GM18868 (cell line): ENCODE measurements around the gene PMM1.
"Not testable (repeated sequence)": the region's sequence is repeated elsewhere in the genome, so short reads cannot be mapped to it uniquely, and the experiment has no call there.

Source experiments
- ATAC-seq: cut with Tn5 transposase; IDR thresholded peaks from one replicate; pipeline ENCODE4 v1.9.1; 2021; ENCODE audit warnings: mild to moderate bottlenecking, moderate library complexity; ENCODE audit not compliant: unreplicated experiment

PMM1 gene

GRCh38 chr22:41589391-41590241 is at the start of gene PMM1:
PMM1 (minus strand) TSS chr22:41589840; CDS start chr22:41589805, 35 bp downstream.
- ATAC-seq = peak; percentile 95

- ATAC-seq = no peak
Observed at GRCh38 chr22:41638748-41639147, 49.1 kb upstream of the PMM1 start.

GRCh38 chr22:41638124-41638523 is 48.5 kb upstream of the PMM1 start:
- ATAC-seq = no peak

GRCh38 chr22:41637623-41638022 is 48.0 kb upstream of the PMM1 start:
- not testable (repeated sequence) for ATAC-seq

GRCh38 chr22:41636467-41636866 is 46.8 kb upstream of the PMM1 start:
- ATAC-seq = no peak

- not testable (repeated sequence) for ATAC-seq
Observed at GRCh38 chr22:41634610-41635009, 45.0 kb upstream of the PMM1 start.

- ATAC-seq = not testable (repeated sequence)
Observed at GRCh38 chr22:41631615-41632014, 42.0 kb upstream of the PMM1 start.

- ATAC-seq = not testable (repeated sequence)
Observed at GRCh38 chr22:41631115-41631514, 41.5 kb upstream of the PMM1 start.

GRCh38 chr22:41625577-41625976 is 35.9 kb upstream of the PMM1 start:
- no peak for ATAC-seq

GRCh38 chr22:41621911-41622179 is 32.2 kb upstream of the PMM1 start:
- ATAC-seq = no peak

- peak; percentile 88 for ATAC-seq
Observed at GRCh38 chr22:41621099-41621910, 31.7 kb upstream of the PMM1 start, which contains the start of gene XRCC6. XRCC6 (plus strand) TSS chr22:41621295; CDS start chr22:41622005, 710 bp downstream.

- ATAC-seq = peak; percentile 12
Observed at GRCh38 chr22:41620589-41621098, 31.0 kb upstream of the PMM1 start, which contains the start of gene DESI1. DESI1 (minus strand) TSS chr22:41621043; CDS start chr22:41620839, 204 bp downstream.

GRCh38 chr22:41619979-41620588 is 30.4 kb upstream of the PMM1 start:
- no peak for ATAC-seq

GRCh38 chr22:41613456-41613855 is 23.8 kb upstream of the PMM1 start:
- no peak for ATAC-seq

- no peak for ATAC-seq
Observed at GRCh38 chr22:41612603-41613306, 23.1 kb upstream of the PMM1 start.

GRCh38 chr22:41608386-41608785 is 18.7 kb upstream of the PMM1 start:
- ATAC-seq = no peak

- peak; percentile 74 for ATAC-seq
Observed at GRCh38 chr22:41603873-41604332, 14.3 kb upstream of the PMM1 start.

GRCh38 chr22:41600976-41601375 is 11.3 kb upstream of the PMM1 start:
- ATAC-seq = no peak

- ATAC-seq = no peak
Observed at GRCh38 chr22:41598891-41599635, 9.4 kb upstream of the PMM1 start.

GRCh38 chr22:41598081-41598480 is 8.4 kb upstream of the PMM1 start:
- ATAC-seq = no peak
